Stomach (tissue), 19 donors: Measurements from ENCODE around the gene SLC6A17. TPM values are rescaled to one million over a fixed set of nuclear protein-coding genes. Genes with fewer than 3 reads are reported as not detected.

Experiments used
- DNase-seq, 2 donors: peaks; one replicate each; pipeline versions ENCODE4 v3.0.0 to v3.0.0-alpha.2; 2013 to 2019
- H3K27ac ChIP-seq, 5 donors: fragments of 200-600 bp in 4 of 5; sonication (generic) in 4 of 5; one replicate each; pipeline ENCODE4 v1.5.1; 2013 to 2019; ENCODE audit warnings: mild to moderate bottlenecking in 1 of 5, moderate library complexity in 1 of 5
- H3K27me3 ChIP-seq, 3 donors: fragments of 200-600 bp; sonication (generic); one replicate each; pipeline ENCODE4 v1.5.1; 2017 to 2019; ENCODE audit warnings: mixed run types in 1 of 3
- H3K36me3 ChIP-seq, 4 donors: fragments of 200-600 bp; sonication (generic); 1 replicate in 3 of 4; 2 replicates in 1 of 4; pipeline ENCODE4 v1.5.1; 2016 to 2019
- H3K4me1 ChIP-seq, 4 donors: fragments of 200-600 bp; sonication (generic); one replicate each; pipeline ENCODE4 v1.5.1; 2016 to 2019
- H3K4me3 ChIP-seq, 4 donors: fragments of 200-600 bp; sonication (generic) in 3 of 4; one replicate each; pipeline ENCODE4 v1.5.1; 2016 to 2019; ENCODE audit warnings: mild to moderate bottlenecking in 1 of 4
- H3K9me3 ChIP-seq, 4 donors: fragments of 200-600 bp; sonication (generic); one replicate each; pipeline ENCODE4 v1.5.1; 2016 to 2019
- EP300 ChIP-seq: sonication (generic); formaldehyde crosslinking; IDR thresholded peaks from one replicate; pipeline ENCODE4 v1.6.1; 2017; ENCODE audit warnings: antibody characterized with exemption
- POLR2A ChIP-seq, 4 donors: fragments of 450-650 bp; IDR thresholded peaks; one replicate each; pipeline ENCODE4 v1.6.1; 2016; ENCODE audit warnings: antibody characterized with exemption in 4 of 4, control low read depth in 2 of 4, mild to moderate bottlenecking in 1 of 4, moderate library complexity in 1 of 4
- POLR2AphosphoS5 ChIP-seq, 3 donors: sonication (generic); formaldehyde crosslinking; IDR thresholded peaks; one replicate each; pipeline ENCODE4 v1.6.1; 2016; ENCODE audit warnings: antibody characterized with exemption in 3 of 3
- WGBS, 5 donors: extraction: QIAGEN DNeasy Blood & Tissue Kit in 3 of 5; methylation state at CpG; one replicate each; pipeline versions ENCODE4 v1.1.5 to v1.1.7; 2013 to 2018; 5-methylcytosine and 5-hydroxymethylcytosine counted together
- intact Hi-C: fragments of 100-400 bp; cut with DNase I; formaldehyde crosslinking; loops from one replicate; pipeline ENCODE4 v1.15.1; 2023; ENCODE audit warnings: low total_unique reads
- long read RNA-seq, 10 donors: transcript quantifications; one replicate each; lab custom pipeline, GENCODE V29; 2026
- polyA plus RNA-seq, 3 donors: library from polyadenylated mRNA; stranded (reverse); fragments of 200-250 nt; gene quantifications; one replicate each; pipeline ENCODE4 v1.2.3, GENCODE V29; 2013
- total RNA-seq, 5 donors: library from RNA; depleted of rRNA; stranded (reverse); fragments of >200 nt; gene quantifications; one replicate each; pipeline versions ENCODE4 v1.1.0 to v1.2.3, GENCODE V29; 2014 to 2016
- TF ChIP-seq, protein P1 (sequence below), 7 experiments: fragments of 450-650 bp in 4 of 7; fragments of 200-600 bp in 3 of 7; sonication (generic) in 3 of 7; IDR thresholded peaks; one replicate each; pipeline ENCODE4 v1.5.1; 2016 to 2019; ENCODE audit warnings: antibody characterized with exemption in 7 of 7, control low read depth in 2 of 7, mild to moderate bottlenecking in 1 of 7
- donor health status: healthy with polysubstance abuse.
- donor health status: Bipolar disorder and iron deficiency.
- donor health status: healthy.

Gene SLC6A17
- total RNA-seq (under 1 TPM in 3 of 5 donors, not detected in 2; 0.14 to 0.37 (median 0.29) TPM), polyA plus RNA-seq (under 1 TPM in 2 of 3 donors, not detected in 1; 0.08 to 0.12 TPM)
- long read RNA-seq, donor 1, result 0 reads
- long read RNA-seq, donor 2, result 0 reads
- long read RNA-seq, donor 3, result 0 reads
- long read RNA-seq, donor 4, result 0 reads
- long read RNA-seq, donor 5, result 0 reads
- long read RNA-seq, donor 6, result 0 reads
- long read RNA-seq, donor 7, result 0 reads
- long read RNA-seq, donor 8, result 0 reads
- long read RNA-seq, donor 9, result 0 reads
- long read RNA-seq, donor 10, result 0 reads

DNA sequence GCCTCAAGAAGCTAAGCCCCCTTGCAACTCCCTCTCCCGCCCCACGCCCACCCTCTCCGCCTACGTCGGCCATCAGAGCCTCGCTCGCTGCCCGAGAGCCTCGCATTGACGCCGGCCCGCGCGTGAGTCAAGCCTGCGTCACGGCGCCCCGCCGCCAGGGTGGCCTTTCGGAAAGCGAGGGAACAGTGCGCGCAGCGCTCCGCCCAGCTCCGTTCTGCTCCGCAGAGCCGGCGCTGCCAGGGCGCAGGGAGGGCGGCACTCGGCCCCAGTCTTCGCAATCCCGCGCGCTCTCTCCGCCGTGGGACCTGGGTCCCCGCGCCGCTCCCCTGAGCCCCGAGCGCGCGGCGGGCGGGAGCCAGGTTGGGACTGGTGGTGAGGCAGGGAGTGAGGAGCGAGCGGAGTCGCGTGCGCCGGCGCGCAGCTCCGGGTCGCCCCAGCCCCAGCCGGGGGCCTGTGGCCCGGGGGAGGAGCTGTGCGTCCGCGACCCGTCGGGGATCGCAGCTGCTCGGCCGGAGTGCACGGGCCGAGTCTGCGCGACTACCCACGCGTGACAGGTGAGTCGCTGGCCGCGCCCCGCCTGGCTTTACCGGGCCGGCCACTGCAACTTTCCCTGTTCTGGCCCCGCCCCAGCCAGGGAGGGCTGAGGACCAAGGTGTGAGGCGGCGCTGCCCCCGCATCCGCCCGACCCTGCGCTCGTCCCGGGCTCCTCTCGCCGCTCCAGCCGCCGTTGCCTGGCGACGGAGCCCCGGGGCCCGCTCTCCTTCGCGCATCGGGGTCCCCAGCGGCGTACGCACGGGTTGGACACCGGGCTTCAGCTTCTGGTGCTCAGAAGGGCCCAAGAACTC lies at the start of gene SLC6A17:
TSS of gene SLC6A17 (plus strand) at position 165 of the 845 bp plus-strand sequence. CDS start 16,436 bp downstream, outside the sequence.
- H3K4me3 ChIP-seq, result peak within 1 kb of the TSS; percentile 7 to 41 (median 26)
- DNase-seq, result peak in 1 of 2 donors; percentile 66

DNA sequence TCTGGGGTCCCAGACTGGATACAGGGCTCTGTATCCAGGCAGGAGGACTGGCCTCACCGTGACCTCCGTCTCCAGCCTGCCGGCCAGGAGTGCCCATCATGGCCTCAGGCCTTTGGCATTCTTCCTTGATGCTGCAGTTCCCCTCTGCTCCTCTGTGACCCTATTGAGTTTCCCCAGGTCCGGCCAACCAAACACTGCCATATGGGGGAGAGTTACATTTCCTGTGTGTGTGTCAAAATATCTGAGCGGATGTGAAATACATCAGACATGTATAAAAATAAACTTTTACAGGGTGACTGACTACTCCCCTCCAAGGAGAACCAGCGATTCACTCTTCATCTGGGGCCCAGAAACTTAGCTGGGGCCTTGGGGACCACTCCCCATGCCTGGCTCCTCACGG lies 48.2 kb upstream of the SLC6A17 start:
- no peak for DNase-seq
- no peaks in the 10 kb centered on the region for H3K9me3 ChIP-seq
- H3K4me3 ChIP-seq, result no peak overlapping the region
- no peaks in the 10 kb centered on the region for H3K36me3 ChIP-seq
- H3K27me3 ChIP-seq, result peaks cover 0 to 23% (median 0%) of the 10 kb centered on the region in 3 donors
- no peak overlapping the region for H3K27ac ChIP-seq
- intact Hi-C loops, result no loop called here
- 56 to 63% (median 62%) methylated on average over 7 of the region's 7 CpGs for WGBS, 5 donors
- H3K4me1 ChIP-seq, result no peaks in the 10 kb centered on the region
- TF ChIP-seq, protein P1, sequence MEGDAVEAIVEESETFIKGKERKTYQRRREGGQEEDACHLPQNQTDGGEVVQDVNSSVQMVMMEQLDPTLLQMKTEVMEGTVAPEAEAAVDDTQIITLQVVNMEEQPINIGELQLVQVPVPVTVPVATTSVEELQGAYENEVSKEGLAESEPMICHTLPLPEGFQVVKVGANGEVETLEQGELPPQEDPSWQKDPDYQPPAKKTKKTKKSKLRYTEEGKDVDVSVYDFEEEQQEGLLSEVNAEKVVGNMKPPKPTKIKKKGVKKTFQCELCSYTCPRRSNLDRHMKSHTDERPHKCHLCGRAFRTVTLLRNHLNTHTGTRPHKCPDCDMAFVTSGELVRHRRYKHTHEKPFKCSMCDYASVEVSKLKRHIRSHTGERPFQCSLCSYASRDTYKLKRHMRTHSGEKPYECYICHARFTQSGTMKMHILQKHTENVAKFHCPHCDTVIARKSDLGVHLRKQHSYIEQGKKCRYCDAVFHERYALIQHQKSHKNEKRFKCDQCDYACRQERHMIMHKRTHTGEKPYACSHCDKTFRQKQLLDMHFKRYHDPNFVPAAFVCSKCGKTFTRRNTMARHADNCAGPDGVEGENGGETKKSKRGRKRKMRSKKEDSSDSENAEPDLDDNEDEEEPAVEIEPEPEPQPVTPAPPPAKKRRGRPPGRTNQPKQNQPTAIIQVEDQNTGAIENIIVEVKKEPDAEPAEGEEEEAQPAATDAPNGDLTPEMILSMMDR (IDR thresholded peaks at IDR 0.05), result no peak

More for the DNA sequence above, at the start of gene SLC6A17:
- H3K4me1 ChIP-seq, result peaks cover 8 to 18% (median 15%) of the 10 kb centered on the region in 4 donors
- H3K36me3 ChIP-seq, result no peaks in the 10 kb centered on the region
- 1 to 4% (median 3%) methylated on average over 41 to 104 of the region's 104 CpGs for WGBS, 5 donors
- no peak within 1 kb of the TSS for H3K27ac ChIP-seq
- intact Hi-C loops, result no loop called here
- H3K27me3 ChIP-seq, result peaks cover 14 to 99% (median 56%) of the 10 kb centered on the region in 3 donors
- no peaks in the 10 kb centered on the region for H3K9me3 ChIP-seq
- TF ChIP-seq POLR2AphosphoS5 (IDR thresholded peaks at IDR 0.05) (no peak), POLR2A (IDR thresholded peaks at IDR 0.05) (no peak), EP300 (no peak)
- TF ChIP-seq, protein P1 (IDR thresholded peaks at IDR 0.05), result no peak

- Histone ChIP-seq H3K27me3 (peaks cover 0 to 13% (median 0%) of the 10 kb centered on the region in 3 donors), H3K27ac (no peak overlapping the region), H3K36me3 (no peaks in the 10 kb centered on the region), H3K4me1 (no peaks in the 10 kb centered on the region), H3K4me3 (no peak overlapping the region), H3K9me3 (no peaks in the 10 kb centered on the region)
- TF ChIP-seq, protein P1 (IDR thresholded peaks at IDR 0.05), result peak in 5 of 7 experiments; percentile 68 to 89 (median 86)
- TF ChIP-seq POLR2AphosphoS5 (IDR thresholded peaks at IDR 0.05), result no peak
- peak; percentile 73 to 91 for DNase-seq
- WGBS, 5 donors, result 17 to 33% (median 21%) methylated on average over 6 to 8 of the region's 8 CpGs
- intact Hi-C loops, result loop anchor here (5.0 kb wide), 1 partner anchor 54 kb away; no protein-coding TSS in a partner anchor
These were observed 44.0 kb upstream of the SLC6A17 start for GRCh38 chr1:110106013-110106941.
